ENCODE results near the gene PTH2R. TPM values are rescaled to one million over a fixed set of nuclear protein-coding genes. Genes with fewer than 3 reads are reported as not detected.
"Not testable (repeated sequence)": the region's sequence is repeated elsewhere in the genome, so short reads cannot be mapped to it uniquely, and the experiment has no call there.

Gene PTH2R
- total and polyA plus RNA-seq, 2 donors (not counting 1 experiment from before 2014, with no cell fraction given): not detected

DNA sequence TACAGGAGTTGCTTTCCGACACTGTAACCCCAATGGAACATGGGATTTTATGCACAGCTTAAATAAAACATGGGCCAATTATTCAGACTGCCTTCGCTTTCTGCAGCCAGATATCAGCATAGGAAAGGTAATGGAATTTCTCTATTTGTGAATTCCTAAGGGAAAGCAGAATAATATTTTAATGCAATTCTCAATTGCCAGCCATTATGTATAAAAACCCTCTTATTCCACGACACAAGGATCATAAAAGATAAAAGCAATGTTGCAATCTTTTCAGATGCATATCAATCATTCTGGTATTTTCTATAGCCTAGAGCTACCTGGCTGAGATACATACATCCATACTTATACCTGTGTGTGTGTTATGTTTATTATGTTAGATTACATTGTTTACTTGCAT, 31.2 kb downstream of the PTH2R start:
- Histone ChIP-seq H3K4me1 (ENCODE audit: control insufficient read depth, extremely low read depth, insufficient read depth, low read length) (no peaks in the 10 kb centered on the region), H3K9ac (ENCODE audit: insufficient read depth, low read length) (no peak overlapping the region), H2AFZ (ENCODE audit: low read length) (no peak overlapping the region), H3K27ac (ENCODE audit: insufficient read depth, low read length) (no peak overlapping the region), H3K79me2 (ENCODE audit: control insufficient read depth, insufficient read depth, low read length) (no peaks in the 10 kb centered on the region), H4K20me1 (ENCODE audit: control insufficient read depth, extremely low read depth, insufficient read depth, low read length) (no peaks in the 10 kb centered on the region), H3K36me3 (ENCODE audit: control insufficient read depth, insufficient read depth, low read length) (no peaks in the 10 kb centered on the region), H3K27me3 (ENCODE audit: control insufficient read depth, insufficient read depth, low read length) (no peaks in the 10 kb centered on the region), H3K9me3 (ENCODE audit: control insufficient read depth, insufficient read depth, low read depth, low read length) (no peaks in the 10 kb centered on the region), H3K4me2 (ENCODE audit: extremely low read depth, insufficient read depth, low read length) (no peak overlapping the region), H3K4me3 (replicated peaks in 1 of 4; ENCODE audit: control extremely low read depth in 1 of 4, insufficient read depth in 1 of 4, low read depth in 3 of 4, low read length in 4 of 4) (no peak overlapping the region)
- TF ChIP-seq, protein P1, sequence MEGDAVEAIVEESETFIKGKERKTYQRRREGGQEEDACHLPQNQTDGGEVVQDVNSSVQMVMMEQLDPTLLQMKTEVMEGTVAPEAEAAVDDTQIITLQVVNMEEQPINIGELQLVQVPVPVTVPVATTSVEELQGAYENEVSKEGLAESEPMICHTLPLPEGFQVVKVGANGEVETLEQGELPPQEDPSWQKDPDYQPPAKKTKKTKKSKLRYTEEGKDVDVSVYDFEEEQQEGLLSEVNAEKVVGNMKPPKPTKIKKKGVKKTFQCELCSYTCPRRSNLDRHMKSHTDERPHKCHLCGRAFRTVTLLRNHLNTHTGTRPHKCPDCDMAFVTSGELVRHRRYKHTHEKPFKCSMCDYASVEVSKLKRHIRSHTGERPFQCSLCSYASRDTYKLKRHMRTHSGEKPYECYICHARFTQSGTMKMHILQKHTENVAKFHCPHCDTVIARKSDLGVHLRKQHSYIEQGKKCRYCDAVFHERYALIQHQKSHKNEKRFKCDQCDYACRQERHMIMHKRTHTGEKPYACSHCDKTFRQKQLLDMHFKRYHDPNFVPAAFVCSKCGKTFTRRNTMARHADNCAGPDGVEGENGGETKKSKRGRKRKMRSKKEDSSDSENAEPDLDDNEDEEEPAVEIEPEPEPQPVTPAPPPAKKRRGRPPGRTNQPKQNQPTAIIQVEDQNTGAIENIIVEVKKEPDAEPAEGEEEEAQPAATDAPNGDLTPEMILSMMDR (conservative IDR thresholded peaks at IDR 0.05 in 1 of 2, IDR thresholded peaks at IDR 0.05 in 1 of 2; ENCODE audit: low read depth in 1 of 2, low read length in 2 of 2): no peak
- TF ChIP-seq EZH2 (IDR thresholded peaks at IDR 0.05; ENCODE audit: low read length, missing control alignments): no peak
- no peak for DNase-seq (ENCODE audit: low read depth in 2 of 2)

DNA sequence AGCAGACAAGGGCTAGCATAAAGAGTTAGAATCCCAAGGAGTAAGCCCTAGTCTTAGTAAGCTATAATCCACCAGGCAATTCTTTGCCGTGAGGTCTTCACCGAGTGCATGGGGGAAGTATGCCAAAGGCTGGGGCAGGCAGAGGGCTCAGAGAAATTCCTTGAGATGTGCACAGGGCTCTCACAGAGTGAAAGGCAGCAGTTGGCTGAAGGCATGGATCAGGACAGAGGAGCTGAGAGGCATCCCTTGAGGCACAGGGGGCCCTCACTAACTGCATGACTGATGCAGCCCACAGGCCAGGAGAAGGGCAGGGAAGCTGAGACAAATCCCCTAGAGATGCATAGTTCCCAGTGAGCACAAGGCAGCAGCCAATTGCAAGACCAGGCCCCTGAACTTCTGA, 34.1 kb downstream of the PTH2R start:
- H2AFZ ChIP-seq (ENCODE audit: low read length): no peak overlapping the region
- no peaks in the 10 kb centered on the region for H3K79me2 ChIP-seq (ENCODE audit: control insufficient read depth, insufficient read depth, low read length)
- H3K27me3 ChIP-seq (ENCODE audit: control insufficient read depth, insufficient read depth, low read length): no peaks in the 10 kb centered on the region
- DNase-seq (ENCODE audit: low read depth in 2 of 2): no peak
- no peaks in the 10 kb centered on the region for H3K36me3 ChIP-seq (ENCODE audit: control insufficient read depth, insufficient read depth, low read length)
- H4K20me1 ChIP-seq (ENCODE audit: control insufficient read depth, extremely low read depth, insufficient read depth, low read length): no peaks in the 10 kb centered on the region
- no peak overlapping the region for H3K4me3 ChIP-seq (replicated peaks in 1 of 4; ENCODE audit: control extremely low read depth in 1 of 4, insufficient read depth in 1 of 4, low read depth in 3 of 4, low read length in 4 of 4)
- no peaks in the 10 kb centered on the region for H3K9me3 ChIP-seq (ENCODE audit: control insufficient read depth, insufficient read depth, low read depth, low read length)
- H3K27ac ChIP-seq (ENCODE audit: insufficient read depth, low read length): no peak overlapping the region
- no peak overlapping the region for H3K4me2 ChIP-seq (ENCODE audit: extremely low read depth, insufficient read depth, low read length)
- no peak overlapping the region for H3K9ac ChIP-seq (ENCODE audit: insufficient read depth, low read length)
- H3K4me1 ChIP-seq (ENCODE audit: control insufficient read depth, extremely low read depth, insufficient read depth, low read length): no peaks in the 10 kb centered on the region
- TF ChIP-seq, protein P1 (conservative IDR thresholded peaks at IDR 0.05 in 1 of 2, IDR thresholded peaks at IDR 0.05 in 1 of 2; ENCODE audit: low read depth in 1 of 2, low read length in 2 of 2): no peak
- no peak for TF ChIP-seq EZH2 (IDR thresholded peaks at IDR 0.05; ENCODE audit: low read length, missing control alignments)

DNA sequence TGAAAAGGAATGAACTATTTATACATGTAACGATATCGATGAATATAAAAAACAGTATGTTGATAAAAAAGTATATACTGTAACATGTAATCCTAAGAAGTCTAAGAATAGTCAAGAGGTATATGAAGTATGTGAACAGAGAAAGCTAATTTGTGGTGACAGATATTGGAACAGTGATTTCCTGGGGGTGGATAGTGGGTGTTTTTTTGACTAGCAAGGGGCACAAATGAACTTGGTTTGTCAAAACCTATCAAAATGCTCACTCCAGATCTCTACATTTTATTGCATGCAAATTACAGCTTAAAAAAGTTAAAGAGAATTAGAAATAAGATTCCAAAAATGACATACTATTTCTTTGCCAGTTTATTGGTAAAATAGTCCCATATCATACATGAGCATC, 35.4 kb downstream of the PTH2R start:
- no peak for TF ChIP-seq EZH2 (IDR thresholded peaks at IDR 0.05; ENCODE audit: low read length, missing control alignments)
- TF ChIP-seq, protein P1 (conservative IDR thresholded peaks at IDR 0.05 in 1 of 2, IDR thresholded peaks at IDR 0.05 in 1 of 2; ENCODE audit: low read depth in 1 of 2, low read length in 2 of 2): no peak
- Histone ChIP-seq H3K9ac (ENCODE audit: insufficient read depth, low read length) (no peak overlapping the region), H3K27ac (ENCODE audit: insufficient read depth, low read length) (no peak overlapping the region), H3K36me3 (ENCODE audit: control insufficient read depth, insufficient read depth, low read length) (no peaks in the 10 kb centered on the region), H3K4me3 (replicated peaks in 1 of 4; ENCODE audit: control extremely low read depth in 1 of 4, insufficient read depth in 1 of 4, low read depth in 3 of 4, low read length in 4 of 4) (no peak overlapping the region), H3K4me2 (ENCODE audit: extremely low read depth, insufficient read depth, low read length) (no peak overlapping the region), H4K20me1 (ENCODE audit: control insufficient read depth, extremely low read depth, insufficient read depth, low read length) (no peaks in the 10 kb centered on the region), H3K9me3 (ENCODE audit: control insufficient read depth, insufficient read depth, low read depth, low read length) (no peaks in the 10 kb centered on the region), H3K27me3 (ENCODE audit: control insufficient read depth, insufficient read depth, low read length) (no peaks in the 10 kb centered on the region), H2AFZ (ENCODE audit: low read length) (no peak overlapping the region), H3K4me1 (ENCODE audit: control insufficient read depth, extremely low read depth, insufficient read depth, low read length) (no peaks in the 10 kb centered on the region), H3K79me2 (ENCODE audit: control insufficient read depth, insufficient read depth, low read length) (no peaks in the 10 kb centered on the region)
- DNase-seq (ENCODE audit: low read depth in 2 of 2): no peak

DNA sequence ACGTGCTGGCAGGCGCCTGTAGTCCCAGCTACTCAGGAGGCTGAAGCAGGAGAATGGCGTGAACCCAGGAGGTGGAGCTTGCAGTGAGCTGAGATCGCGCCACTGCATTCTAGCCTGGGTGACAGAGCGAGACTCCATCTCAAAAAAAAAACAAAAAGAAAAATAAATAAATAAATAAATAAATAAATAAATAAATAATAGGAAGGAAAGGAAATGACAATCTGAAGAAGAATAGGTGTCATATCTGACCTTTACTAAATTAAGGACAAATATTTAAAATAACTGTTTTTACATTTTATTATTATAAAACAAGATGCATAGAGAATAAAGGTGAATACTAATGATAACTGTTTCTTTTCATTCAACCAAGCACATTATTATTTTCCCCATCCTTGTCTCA, 40.9 kb downstream of the PTH2R start:
- H4K20me1 ChIP-seq (ENCODE audit: control insufficient read depth, extremely low read depth, insufficient read depth, low read length); H3K79me2 ChIP-seq (ENCODE audit: control insufficient read depth, insufficient read depth, low read length); DNase-seq (ENCODE audit: low read depth in 2 of 2): not testable (repeated sequence)

More for the DNA sequence above, 40.9 kb downstream of the PTH2R start:
- H3K4me1 ChIP-seq (ENCODE audit: control insufficient read depth, extremely low read depth, insufficient read depth, low read length); H2AFZ ChIP-seq (ENCODE audit: low read length); H3K27me3 ChIP-seq (ENCODE audit: control insufficient read depth, insufficient read depth, low read length); H3K4me3 ChIP-seq (replicated peaks in 1 of 4; ENCODE audit: control extremely low read depth in 1 of 4, insufficient read depth in 1 of 4, low read depth in 3 of 4, low read length in 4 of 4); H3K9ac ChIP-seq (ENCODE audit: insufficient read depth, low read length); H3K9me3 ChIP-seq (ENCODE audit: control insufficient read depth, insufficient read depth, low read depth, low read length); H3K4me2 ChIP-seq (ENCODE audit: extremely low read depth, insufficient read depth, low read length); H3K27ac ChIP-seq (ENCODE audit: insufficient read depth, low read length); H3K36me3 ChIP-seq (ENCODE audit: control insufficient read depth, insufficient read depth, low read length): not testable (repeated sequence)
